DMS79 (cell line): ENCODE results near the gene MIER3.

Source experiments
- DNase-seq: peaks from one replicate; lab custom pipeline; 2025; lab: John Stamatoyannopoulos, UW

The MIER3 gene

DNA sequence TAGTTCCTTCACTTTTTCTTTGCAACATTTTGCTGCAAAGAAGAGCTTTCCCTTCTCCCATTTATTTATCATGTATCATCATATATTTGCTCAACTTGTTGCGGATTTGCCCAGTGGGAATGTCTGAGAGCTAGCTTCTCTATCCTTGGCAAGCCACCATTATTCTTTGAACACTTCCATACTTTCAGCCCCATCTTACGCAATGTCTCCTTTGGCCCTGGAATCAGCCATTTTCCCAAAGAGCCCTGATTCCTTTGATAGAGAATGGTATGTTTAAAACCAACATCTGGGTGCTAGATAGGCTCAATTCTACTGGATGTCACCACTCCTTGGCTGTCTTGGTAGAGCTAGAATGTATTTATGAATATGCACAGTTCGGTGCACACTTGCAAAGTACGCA, 55.2 kb downstream of the MIER3 start:
- no peak for DNase-seq

DNA sequence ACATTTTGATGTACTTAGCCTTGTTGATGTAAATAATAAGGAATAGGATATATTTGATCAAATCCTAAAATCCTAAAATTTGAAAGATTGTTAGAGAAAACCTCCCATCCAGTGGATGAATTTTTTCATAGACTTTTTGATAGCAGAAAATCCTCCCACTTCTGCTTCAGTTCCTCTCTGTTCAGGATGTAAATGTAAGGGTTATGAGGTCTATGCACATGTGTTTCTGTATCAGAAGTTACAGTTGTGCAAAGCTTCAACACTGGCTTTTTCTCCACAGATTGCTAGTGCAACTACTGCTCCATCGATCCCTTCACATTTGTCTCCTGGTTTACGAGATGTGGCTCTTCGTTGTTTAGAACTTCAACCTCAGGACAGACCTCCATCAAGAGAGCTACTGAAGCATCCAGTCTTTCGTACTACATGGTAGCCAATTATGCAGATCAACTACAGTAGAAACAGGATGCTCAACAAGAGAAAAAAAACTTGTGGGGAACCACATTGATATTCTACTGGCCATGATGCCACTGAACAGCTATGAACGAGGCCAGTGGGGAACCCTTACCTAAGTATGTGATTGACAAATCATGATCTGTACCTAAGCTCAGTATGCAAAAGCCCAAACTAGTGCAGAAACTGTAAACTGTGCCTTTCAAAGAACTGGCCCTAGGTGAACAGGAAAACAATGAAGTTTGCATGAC, 58.5 kb downstream of the MIER3 start:
- DNase-seq, result no peak

DNA sequence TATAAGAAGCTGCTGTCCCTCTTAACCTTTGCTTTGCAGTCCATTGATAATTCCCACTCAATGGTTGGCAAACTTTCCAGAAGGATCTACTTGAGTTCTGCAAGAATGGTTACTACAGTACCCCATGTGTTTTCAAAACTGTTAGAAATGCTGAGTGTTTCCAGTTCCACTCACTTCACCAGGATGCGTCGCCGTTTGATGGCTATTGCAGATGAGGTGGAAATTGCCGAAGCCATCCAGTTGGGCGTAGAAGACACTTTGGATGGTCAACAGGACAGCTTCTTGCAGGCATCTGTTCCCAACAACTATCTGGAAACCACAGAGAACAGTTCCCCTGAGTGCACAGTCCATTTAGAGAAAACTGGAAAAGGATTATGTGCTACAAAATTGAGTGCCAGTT, 70.4 kb downstream of the MIER3 start:
- no peak for DNase-seq

DNA sequence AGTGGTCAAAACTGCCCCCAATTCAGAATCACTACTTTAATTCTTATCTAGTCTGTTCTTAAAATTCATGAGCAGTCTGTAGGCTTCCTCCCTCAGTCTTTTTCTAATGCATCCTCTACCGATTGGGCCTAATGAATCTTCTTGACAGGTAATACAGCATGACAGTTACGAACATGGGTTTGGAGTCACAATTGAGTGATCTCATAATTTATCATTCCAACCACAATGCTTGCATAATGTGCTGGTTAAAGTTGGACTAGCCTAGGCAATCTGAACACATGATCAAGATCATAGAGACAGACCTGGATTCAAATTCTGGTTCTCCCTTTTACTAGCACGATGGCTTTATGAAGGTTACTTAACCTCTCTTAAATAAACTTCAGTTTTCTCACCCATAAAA, 75.6 kb downstream of the MIER3 start:
- DNase-seq, result no peak

DNA sequence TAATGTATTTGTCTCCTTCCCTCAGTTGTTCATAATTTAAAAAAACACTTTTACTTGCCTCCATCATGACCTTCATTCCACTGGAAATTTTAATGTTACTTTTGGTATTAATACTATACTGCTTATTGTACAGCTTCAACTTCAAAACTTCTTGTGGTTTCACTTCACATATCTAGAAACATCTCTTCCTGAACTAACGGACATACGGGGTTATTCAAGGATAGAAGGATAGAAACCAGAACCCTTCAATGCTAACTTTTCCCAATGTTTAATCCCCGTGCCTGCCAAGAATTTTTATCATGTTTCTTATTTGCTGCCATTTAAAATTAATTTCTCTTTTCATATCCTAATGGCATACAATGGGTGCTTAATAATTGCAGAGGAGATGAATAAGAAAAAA, 78.9 kb downstream of the MIER3 start:
- no peak for DNase-seq

DNA sequence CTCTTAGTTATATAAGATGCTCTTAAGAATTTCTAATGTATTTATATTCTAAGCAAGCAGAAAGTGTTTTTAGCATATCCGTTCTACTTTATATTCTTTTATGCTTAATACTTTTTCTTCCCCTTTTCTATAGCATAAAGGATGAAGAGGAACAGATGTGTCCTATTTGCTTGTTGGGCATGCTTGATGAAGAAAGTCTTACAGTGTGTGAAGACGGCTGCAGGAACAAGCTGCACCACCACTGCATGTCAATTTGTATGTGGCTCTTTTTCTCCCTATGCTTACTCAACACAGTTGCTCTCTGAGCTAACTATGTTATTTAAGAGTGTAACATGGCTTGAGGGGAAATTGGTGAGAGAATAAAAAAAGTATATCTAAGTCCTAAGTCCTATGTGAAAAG, 80.1 kb downstream of the MIER3 start:
- DNase-seq, result no peak
